ENCODE measurements around the gene CD58.
"Not testable (repeated sequence)": the region's sequence is repeated elsewhere in the genome, so short reads cannot be mapped to it uniquely, and the experiment has no call there.

Gene CD58, protein sequence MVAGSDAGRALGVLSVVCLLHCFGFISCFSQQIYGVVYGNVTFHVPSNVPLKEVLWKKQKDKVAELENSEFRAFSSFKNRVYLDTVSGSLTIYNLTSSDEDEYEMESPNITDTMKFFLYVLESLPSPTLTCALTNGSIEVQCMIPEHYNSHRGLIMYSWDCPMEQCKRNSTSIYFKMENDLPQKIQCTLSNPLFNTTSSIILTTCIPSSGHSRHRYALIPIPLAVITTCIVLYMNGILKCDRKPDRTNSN

DNA sequence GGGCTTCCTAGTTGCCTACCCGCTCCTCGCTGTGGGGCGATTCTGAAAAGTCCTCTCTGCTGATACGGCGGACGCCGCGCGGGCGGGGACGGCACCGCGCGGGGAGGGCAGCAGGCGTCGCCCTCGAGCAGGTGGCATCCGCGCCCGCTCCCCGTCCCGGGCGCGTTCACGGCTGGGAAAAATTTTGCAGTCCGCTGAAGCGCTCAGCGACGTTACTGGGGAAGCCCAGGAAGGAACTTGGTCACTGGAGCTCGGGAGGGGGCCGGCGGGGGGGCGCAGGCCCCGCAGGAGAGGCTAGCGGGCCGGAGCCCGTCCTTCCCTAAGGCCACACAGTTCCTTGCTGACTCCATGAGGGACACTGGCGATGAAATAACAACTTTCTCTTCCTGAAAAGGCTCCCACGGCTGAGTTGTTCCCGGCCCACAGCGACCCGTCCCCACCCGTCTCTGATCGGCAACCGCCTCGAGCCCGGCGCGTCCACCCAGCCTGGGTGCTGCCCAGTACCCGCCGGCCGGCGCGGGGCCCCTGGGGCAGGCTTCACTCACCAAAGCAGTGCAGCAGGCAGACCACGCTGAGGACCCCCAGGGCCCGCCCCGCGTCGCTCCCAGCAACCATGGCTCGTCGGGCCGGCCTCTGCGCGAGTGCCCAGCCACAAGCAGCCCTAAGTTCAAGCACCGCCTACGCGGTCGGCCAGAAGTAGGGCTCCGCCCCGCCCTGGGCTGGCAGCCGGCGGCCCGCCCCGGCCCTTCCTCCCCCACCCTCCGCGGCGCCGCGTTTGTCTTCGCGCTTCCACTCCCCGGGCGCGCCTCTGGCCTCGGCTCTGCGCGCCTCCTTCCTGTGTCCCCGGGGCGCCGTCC, at the start of gene CD58:
TSS of gene CD58 (minus strand) at position 669 of the 857 bp plus-strand sequence. CDS start at position 615, 54 bp downstream.
- FAIRE-seq = no peak

DNA sequence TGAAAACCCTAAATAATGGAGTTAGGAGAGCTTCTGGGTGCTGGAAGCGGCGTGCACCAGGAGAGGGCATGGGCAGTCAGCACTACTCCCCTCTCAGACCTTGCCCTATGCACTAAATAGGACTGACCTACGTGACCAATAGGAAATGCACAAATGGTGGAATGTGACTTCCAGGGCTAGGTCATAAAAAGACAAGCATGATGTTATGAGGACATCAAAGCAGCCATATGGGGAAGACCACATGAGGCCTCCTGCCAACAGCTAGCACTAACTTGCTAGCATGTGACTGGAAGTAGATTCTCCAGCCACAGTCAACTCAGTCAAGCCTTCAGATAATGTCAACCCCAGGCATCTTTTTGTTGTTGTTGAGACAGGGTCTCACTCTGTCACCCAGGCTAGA, 49.6 kb upstream of the CD58 start:
- FAIRE-seq = not testable (repeated sequence)

DNA sequence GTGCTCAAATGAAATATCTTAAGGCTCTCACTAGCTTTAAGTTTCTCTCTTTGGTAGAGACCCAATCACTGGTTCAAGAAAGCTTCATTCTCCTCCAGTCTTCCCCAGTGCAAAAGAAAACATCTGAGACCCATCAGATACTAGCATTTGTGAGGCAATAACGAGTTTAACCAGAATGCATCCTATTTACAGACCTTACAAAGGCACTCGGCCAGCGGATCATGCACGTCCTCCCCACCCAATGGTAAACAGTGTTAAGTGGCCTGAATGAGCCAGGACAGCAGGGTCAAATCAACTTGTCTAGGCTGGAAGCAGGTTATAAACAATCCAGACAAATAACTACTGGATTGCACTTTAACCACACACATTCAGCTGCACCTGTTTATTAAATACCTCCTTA, 48.3 kb upstream of the CD58 start:
- not testable (repeated sequence) for FAIRE-seq

DNA sequence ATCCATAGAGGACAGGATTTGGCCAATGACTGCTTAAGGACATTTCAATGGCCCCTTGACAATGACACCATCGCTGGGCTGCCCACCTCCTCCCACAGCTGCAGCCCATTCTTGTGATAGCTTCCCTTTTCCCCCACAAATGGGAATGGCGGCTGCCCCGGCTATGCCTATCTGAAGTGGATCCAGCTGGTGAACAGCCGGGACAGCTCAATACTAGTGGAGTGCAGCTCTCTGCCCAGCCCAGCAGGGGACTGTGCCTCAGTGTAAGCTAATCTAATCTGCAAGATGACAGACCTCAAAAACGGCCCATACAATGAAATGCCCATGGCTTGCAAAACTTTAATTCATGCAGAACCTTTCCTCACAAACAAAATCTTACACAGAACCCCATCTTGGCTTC, 47.0 kb upstream of the CD58 start:
- not testable (repeated sequence) for FAIRE-seq

DNA sequence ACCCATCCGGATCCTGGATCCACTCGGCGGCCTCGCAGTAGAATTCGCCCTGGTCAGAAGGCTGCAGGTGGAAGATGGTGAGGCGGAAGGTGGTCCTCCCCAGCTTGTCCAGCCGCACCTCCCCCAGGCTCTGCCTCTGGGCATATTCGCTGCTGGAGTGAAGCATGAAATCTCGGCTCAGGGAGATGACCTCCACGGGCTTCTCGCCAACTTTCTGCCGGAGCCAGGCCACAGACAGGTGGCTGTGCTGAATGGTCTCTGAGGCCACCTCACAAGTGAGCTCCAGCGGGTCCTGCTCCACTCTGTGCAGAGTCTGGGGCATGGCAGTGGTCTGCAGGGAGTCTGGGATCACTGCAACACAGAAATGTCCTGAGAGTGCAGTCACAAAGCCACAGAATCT, 43.0 kb upstream of the CD58 start:
- FAIRE-seq = not testable (repeated sequence)

DNA sequence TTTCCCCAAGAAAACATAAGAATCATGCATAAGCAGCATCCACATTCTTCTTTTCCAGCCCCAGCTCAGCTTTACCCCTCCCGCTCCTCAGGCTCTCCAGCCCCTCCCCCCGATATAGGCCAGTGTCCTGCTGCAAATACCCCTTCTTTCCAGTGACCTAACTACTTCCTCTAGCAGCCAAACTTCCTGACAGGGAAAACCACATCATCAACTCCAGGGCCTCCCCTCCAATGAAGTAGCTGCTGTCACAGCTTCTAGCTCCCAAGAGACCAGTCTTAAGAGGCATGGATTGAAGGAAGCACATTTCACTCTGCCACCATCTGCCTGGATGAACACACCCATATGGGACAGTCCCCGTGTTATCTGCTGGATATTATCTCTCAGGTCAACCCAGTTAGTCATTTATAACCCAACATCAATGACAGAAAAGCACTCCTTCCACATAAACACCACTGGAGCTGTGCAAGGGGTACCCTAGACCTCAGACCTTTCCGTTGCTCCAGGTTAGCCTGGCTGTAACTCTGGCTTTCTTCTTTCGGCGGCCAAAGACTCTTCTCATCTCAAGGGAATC, 39.1 kb upstream of the CD58 start:
- not testable (repeated sequence) for FAIRE-seq

DNA sequence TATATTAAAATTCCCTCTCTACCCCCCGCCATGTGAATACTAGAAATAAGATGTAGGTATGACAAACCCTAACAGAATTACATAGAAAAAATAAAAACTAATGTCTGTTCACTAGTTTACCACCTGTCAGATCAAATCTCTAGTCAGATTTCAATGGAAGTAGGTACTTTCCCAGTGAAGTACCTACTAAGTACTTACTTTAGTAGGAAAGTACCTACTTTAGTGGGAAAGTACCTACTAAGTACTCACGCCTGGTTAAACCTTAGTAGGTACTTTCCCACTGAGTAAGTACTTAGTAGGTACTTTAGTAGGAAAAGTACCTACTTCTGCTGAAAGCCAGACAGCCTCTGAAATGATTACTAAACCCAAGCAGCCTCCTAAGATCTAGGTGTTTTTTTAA, 38.0 kb upstream of the CD58 start:
- FAIRE-seq = not testable (repeated sequence)

DNA sequence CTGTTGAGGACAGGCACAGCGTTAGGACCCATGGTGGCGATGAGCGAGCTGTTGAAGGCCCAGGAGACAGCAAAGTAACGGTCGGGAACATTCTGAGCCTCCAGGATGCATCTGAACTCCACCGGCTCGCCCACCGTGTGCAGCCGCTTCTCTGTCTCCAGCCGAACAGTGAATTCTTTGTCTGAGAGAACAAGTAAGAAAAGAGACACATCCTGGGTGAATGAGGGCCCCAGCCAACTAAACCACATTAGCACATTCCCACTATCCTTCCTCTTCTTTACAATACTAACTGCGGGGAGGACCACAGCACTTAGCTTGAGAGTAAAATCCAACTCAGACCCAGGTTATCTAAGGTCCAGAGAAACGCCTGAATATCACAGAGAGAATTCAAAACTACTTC, 37.3 kb upstream of the CD58 start:
- not testable (repeated sequence) for FAIRE-seq

DNA sequence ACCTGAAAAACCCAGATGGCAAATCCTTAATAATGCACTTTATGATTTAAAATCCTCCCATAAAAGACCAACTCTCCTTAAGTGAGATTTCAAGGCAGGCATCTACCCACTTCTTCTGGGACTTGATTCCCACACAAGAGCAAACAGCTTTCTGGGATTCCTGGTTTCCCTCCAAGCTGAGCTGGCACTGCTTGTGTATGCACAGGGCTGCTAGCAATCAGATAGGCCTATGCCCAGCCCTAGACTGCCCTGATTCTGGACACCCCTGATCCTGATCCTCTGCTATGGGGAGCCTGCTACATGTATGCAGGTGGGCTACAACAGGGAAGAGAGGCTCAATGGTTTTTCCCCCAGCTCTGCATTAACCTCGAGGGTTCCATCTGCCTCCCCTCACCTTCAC, 36.6 kb upstream of the CD58 start:
- not testable (repeated sequence) for FAIRE-seq

DNA sequence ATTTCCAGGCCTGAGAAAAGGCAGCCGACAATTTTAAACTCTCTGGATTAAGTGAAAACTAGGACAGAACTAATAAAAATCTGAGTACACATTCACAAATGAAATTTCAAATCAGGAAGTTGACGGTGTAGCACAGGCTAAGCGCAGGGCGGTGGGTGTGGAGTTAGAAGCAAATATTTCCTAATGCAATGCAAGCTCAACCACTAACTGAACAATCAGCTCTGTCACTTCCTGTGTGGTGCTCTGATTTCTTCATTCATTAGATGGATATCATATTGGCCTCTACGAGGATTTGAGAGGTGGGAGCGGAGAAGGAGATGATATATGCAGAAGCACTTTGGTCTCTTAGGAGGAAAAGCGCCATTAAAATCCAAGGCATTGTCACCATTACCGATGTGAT, 35.2 kb upstream of the CD58 start:
- not testable (repeated sequence) for FAIRE-seq

DNA sequence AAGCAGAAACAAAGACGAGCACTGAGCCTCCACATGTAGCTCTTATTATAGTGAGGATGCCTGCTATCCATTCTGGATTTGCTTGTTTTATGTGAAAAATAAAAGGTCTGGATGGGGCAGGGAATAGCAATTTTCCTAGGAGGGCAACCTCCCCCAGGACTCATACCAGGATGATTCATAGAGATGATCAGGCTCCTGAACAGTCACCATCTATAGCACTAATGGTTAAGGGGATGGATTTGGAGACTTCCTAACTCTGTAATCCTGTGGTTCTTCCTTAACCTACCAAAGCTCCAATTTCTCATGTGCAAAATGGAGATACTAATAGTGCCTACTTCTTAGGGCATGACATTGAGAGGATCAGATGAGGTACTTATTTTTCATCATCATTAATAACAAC, 34.5 kb upstream of the CD58 start:
- FAIRE-seq = no peak

DNA sequence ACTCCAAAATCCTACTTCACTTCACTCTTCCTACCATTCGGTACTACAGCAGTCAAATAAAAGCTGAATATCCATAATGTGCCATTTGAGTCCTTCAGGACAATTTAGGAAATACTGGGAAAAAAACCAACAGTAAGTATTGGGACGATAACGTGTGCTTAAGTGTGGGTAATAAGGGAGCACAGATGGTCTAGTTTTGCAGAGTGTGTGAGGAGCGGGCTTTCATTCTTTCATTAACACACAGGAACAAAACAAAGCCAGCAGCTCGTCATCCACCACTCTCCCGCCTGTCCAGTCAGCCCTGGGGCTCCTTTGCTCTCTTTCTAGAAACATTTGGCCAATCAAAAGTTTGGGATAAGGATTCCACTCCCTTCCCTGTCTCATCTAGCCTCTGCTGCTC, 33.6 kb upstream of the CD58 start:
- FAIRE-seq = not testable (repeated sequence)

DNA sequence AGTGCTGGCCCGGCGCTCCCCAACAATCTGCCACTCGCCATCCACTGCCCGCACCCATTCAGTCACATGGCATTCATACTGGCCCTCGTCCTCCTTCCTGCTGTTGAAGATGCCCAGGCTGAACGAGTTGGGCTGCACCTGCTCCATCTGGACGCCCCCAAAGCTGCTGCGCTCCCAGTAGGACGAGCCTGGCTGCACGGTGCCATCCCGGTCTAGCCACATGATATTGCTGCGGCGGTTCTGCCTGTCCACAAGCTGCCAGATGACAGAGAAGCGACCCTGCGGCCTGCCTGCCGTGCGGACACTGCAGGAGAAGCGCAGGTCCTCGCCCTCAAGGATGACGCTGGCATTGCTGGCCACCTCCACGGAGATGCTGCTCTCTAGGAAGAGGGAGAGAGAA, 32.8 kb upstream of the CD58 start:
- FAIRE-seq = not testable (repeated sequence)

DNA sequence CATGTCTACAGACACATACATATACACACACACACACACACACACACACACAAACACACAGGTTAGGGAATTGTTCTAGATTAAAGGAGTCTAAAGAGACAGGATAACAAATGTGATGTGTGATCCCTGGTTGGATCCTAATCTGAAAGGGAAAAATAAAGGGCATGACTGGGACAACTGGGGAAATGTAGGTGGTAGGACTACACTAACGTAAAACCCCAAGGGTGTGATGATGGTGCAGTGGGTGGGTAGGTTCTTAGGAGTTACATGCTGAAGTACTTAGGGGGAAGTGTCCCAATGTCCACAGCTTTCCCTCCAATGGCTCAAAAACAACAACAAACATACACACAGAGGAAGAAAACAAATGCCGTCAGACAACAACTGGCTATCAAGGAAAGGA, 28.5 kb upstream of the CD58 start:
- not testable (repeated sequence) for FAIRE-seq

DNA sequence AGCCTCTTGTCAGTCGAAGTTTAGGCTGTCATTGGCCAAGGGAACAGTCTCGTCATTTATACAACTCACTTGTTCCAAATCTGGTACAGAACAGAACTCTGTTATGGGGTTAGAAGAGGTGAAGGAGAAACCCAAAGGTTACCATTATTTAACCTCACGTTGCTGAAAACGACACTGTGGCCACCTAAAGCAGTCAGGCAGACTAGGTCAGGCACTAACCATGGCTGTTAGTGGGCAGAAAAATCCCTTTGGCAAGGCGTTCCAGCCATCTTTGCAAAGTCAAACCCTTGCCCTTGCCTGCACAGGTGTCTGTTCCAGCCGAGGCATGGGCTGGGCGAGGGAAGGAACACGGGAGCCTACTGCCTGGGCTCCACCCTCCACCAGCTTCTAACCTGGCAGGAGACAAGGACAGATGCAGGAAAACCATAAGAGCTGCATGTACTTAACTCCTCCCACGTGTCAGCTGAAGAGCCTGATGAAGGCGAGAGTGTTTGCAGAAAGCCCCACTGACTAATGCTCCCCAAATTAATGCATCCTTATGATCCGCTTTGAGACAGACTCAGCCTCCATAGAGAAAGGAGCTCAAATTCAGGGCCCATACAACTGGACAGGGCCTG, 27.7 kb upstream of the CD58 start:
- not testable (repeated sequence) for FAIRE-seq

DNA sequence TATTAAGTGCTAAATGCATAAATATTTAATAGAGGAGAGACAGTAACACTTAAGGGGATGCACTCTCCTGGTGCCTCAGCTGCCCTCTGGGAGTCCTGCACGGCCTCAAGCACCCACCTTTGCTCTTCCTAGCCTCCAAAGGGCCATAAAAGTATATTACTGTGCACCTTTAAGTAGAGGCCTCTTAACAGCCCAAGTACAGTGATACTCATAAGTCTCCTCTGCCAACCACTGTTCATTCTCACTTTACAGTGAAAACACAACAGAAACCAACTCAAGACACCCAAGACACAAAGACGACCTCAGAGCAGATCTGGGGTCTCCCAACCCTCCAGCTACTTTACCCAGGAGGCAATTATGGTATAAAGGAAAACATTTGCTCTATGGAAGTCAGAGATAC, 26.6 kb upstream of the CD58 start:
- not testable (repeated sequence) for FAIRE-seq

DNA sequence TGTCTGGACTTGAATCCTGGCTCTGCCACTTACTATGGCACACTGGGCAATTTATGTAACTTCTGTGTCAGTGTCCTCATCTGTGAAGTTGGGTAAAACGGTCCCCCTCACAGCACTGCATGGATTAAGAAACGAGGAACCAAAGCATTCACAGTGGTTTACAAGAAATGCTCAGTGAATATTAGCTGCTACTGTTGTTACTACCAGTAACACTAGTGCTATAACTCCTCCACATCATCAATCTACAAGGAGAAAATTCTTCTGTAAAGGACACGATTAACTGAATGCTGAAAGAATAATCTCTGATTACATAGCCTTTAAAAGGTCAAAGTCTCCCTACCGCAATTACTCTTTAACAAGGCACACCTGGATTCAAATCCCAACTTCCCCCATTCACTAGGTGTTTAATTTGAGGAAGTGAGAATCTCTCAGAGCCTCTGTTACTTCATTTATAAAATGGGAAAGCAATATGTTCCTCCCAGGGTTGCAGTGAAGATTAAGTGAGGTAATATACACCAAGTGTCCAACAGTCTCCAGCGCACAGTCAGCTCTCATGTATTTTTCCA, 26.0 kb upstream of the CD58 start:
- not testable (repeated sequence) for FAIRE-seq

DNA sequence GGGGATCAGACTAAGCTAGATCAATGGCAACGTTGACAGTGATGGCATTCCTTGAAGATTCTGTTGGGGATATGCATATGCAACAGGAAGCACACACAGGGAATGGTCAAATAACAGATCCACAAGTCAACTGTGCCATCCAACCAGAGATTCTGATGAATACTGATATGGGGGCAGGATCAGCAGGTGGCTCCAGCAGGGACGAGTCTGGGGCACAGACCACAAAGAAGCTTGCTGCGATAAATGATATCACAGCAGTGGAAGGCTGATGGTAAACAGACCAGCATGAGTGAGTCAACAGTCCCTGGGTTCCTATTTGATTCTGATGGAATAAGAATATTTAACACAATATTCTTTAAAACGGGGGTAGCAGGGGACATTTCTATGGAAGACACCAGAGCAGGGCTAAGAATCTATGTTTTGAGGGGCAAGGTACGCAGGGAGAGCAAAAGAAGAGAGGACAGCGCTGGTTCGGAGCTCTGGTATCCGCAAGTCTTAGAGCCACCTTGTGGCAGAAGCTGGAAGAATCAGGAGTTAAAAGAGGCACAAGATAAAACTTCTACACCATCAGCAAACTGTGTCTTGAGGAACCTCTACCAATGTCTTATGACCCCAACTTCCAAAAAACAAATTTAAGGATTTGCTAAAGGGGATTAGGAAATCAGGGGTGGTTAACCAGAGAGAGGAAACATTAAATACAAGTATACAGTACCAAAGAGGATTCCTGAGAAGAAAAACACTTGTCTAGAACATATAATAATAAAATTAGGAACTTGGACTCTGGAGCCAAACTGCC, 25.3 kb upstream of the CD58 start:
- FAIRE-seq = not testable (repeated sequence)

DNA sequence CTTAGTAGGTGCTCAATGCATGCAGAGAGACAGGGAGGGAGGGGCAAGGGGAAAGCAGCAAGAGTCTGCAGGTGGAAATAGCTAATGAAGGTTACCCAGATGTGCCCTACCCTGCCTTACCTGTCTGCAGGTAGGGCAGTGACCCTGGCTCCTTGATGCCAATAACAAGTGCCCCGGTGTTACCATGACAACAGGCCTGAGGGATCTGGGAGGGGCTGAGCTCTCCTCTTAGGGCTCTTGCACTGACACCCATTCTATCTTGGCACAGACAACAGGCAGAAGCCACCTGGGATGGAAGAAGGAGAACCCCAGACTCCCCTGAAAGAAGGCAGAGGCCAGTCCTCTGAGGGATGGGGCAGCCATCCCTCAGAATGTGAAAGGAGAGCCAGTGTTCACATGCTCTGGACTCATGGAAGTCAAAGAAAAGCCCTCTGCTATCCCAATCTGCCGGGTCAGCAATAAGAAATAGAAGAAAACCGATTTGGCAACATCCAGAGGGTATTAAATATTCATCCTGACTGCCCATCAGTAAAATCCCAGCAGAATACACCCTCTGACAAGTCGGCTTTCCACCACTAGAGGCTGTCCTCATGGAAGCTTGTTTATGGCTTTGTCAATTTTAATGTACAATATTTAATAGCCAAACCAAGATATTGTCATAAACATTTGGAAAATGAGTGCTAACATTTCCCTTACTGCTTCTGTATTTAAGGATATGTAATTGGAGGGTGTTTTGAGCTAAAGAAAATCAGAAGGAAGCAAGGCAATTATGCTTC, 24.4 kb upstream of the CD58 start:
- not testable (repeated sequence) for FAIRE-seq

DNA sequence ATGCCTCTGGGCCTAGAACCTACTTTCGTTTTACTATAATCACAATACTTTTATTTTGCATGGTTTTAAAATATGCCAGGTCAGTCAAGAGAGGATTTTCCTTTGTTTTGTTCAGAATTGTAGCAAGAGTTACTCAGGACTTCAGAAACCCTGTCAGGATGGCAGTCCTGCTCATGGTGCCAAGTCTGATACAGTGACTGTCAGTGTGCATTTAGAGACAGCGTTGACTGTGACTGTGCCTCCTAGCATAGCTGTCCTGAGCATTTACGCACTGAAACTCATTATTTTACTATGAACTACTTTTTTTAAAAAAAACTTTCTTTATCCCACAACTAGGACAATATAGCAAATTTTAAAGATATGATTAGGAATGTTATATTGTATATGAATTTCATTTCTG, 23.2 kb upstream of the CD58 start:
- not testable (repeated sequence) for FAIRE-seq

DNA sequence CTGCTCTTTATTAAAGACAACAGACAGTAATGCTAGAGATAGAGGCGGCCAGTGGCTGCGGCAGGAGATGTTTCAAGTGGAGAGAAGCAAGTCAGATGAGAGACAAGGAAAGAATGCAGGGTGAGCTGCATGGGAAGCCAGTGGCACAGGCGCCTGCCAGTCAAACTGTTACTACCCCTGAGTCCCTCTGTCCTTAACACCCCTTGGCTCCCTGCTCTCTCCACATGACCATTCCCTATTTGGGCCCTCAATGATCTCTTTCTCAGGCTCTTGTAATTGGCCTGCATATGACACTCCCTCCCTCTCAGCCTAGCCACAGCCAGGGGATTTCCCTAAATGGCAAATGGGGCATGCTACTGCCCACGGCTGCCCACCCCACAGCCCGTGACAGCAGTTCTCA, 22.6 kb upstream of the CD58 start:
- FAIRE-seq = not testable (repeated sequence)
